HG03135 (cell line): ENCODE data around the gene SLAMF1.
"Not testable (repeated sequence)": the region's sequence is repeated elsewhere in the genome, so short reads cannot be mapped to it uniquely, and the experiment has no call there.

ENCODE experiments used
- ATAC-seq: cut with Tn5 transposase; IDR thresholded peaks from one replicate; pipeline ENCODE4 v1.9.1; 2021; ENCODE audit warnings: mild to moderate bottlenecking, moderate library complexity; ENCODE audit not compliant: unreplicated experiment

SLAMF1 gene

GRCh38 chr1:160567858-160568682 is 78.8 kb downstream of the SLAMF1 start:
- no peak for ATAC-seq

DNA sequence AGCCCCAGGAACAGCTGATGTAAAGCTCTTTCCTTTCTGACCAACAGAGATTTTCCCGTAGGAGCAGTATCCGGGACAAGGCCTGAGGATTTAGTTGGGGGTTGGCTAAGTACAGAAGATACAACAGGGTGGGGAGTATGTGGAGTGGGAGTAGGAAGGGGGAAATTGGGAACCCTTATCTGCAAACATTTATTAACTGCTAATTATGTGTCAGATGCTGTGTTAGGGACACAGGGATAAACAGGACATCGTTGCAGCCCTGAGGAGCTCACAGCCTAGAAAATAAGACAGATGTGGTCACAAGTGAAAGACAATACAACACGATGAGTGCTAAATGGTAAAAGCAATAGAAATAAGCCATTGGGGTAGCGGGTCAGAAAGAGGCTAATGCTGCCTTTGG is 79.5 kb downstream of the SLAMF1 start:
- ATAC-seq = no peak

DNA sequence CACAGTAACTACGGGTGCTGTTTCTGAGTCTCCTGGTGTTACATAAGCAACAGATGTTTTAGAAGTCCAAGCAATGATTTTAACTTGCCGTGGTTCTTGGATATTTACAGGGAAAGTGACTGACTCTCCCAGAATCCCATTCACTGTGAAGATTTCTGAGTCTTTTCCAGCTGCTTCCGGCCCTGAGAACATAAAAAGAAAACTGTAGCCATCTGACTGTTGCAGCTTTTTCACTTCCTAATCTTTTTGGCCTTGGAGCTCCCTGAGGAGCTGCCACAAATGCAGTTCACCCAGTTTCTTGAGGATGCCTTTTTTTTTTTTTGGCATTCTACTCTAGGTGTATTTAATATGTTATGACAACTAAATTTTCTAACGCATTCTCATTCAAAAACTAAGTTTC is 81.3 kb downstream of the SLAMF1 start:
- ATAC-seq = no peak

- ATAC-seq = not testable (repeated sequence)
These were observed 83.6 kb downstream of the SLAMF1 start for GRCh38 chr1:160563230-160563629.

GRCh38 chr1:160562745-160563144 is 84.1 kb downstream of the SLAMF1 start:
- not testable (repeated sequence) for ATAC-seq

- no peak for ATAC-seq
These were observed 86.0 kb downstream of the SLAMF1 start for GRCh38 chr1:160560806-160561205.

DNA sequence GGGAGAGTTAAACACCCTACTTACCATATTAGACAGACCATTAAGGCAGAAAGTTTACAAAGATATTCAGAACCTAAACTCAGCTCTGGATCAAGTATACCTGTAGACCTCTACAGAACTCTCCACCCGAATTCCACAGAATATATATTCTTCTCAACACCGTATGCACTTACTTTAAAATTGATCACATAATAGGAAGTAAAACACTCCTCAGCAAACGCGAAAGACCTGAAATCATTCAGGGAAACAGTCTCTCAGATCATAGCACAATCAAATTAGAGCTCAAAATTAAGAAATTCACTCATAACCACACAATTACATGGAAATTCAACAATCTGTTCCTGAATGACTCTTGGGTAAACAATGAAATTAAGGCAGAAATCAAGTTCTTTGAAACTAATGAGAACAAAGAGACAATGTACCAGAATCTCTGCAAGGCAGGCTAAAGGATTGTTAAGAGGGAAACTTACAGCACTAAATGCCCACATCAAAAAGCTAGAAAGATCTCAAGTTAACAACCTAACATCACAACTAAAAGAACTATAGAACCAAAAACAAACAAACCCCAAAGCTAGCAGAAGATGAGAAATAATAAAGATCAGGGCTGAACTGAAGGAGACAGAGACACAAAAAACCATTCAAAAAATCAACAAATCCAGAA is 86.7 kb downstream of the SLAMF1 start:
- ATAC-seq = no peak

DNA sequence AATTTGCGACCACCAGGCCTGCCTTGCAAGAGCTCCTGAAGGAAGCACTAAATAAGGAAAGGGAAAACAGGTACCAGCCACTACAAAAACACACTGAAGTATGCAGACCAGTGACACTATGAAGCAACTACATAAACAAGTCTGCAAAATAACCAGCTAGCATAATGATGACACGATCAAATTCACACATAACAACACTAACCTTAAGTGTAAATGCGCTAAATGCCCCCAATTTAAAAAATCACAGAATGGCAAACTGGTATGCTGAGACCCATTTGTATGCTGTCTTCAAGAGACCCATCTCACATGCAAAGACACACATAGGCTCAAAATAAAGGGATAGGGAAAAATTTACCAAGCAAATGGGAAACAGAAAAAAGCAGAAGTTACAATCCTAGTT is 87.4 kb downstream of the SLAMF1 start:
- not testable (repeated sequence) for ATAC-seq

DNA sequence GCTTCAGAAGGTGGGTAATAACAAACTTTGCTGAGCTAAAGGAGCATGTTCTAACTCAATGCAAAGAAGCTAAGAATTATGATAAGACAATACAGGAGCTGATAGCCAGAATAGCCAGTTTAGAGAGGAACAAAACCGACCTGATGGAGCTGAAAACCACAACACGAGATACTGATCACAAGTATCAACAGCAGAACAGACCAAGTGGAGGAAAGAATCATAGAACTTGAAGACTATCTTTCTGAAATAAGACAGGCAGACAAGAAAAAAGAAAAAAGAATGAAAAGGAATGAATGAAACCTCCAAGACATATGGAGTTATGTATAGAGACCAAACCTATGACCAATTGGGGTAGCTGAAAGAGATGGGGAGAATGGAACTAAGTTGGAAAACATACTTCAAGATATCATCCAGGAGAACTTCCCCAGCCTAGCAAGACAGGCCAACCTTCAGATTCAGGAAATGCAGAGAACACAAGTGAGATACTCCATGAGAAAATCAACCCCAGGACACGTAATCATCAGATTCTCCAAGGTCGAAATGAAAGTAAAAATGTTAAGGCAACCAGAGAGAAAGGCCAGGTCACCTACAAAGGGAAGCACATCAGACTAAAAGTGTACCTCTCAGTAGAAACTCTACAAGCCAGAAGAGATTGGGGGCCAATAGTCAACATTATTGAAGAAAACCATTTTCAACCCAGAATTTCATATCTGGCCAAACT is 88.0 kb downstream of the SLAMF1 start:
- ATAC-seq = no peak
